Raji (cell line): ENCODE measurements around the gene NOXO1.

Source experiments
- POLR2A ChIP-seq: IDR thresholded peaks from 2 replicates; pipeline ENCODE4 v1.6.1; 2011; ENCODE audit warnings: low read depth, low read length, control low read depth; ENCODE audit not compliant: insufficient read depth

Gene NOXO1

DNA sequence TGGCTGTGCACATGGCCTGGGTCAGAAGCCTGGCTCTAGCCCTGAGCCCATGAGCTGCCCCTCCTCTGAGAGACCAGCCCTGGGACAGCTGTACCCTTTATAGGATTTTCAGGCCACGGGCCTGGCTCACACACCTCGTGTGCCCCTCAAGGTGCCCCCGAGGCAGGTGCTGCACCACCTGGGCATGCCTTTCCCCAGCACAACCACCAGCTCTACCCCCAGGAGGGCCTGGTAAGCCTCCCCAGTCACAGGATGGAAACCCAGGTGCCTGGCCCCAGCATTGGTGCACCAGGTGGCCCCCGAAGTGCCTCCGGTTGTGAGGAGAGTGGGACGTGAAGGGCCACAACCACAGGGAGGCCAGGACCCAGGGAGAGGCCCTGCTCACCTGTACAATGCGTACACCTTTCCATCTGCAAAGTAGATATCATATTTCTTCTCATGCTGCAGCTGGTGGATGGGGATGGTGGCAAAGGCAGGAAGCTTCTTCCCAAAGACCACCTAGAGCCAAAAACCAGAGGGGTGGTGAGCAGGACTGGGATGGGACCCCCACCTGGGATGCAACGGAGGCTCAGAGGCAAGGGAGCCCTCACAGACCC, 22.1 kb upstream of the NOXO1 start:
- TF ChIP-seq POLR2A, result no peak

DNA sequence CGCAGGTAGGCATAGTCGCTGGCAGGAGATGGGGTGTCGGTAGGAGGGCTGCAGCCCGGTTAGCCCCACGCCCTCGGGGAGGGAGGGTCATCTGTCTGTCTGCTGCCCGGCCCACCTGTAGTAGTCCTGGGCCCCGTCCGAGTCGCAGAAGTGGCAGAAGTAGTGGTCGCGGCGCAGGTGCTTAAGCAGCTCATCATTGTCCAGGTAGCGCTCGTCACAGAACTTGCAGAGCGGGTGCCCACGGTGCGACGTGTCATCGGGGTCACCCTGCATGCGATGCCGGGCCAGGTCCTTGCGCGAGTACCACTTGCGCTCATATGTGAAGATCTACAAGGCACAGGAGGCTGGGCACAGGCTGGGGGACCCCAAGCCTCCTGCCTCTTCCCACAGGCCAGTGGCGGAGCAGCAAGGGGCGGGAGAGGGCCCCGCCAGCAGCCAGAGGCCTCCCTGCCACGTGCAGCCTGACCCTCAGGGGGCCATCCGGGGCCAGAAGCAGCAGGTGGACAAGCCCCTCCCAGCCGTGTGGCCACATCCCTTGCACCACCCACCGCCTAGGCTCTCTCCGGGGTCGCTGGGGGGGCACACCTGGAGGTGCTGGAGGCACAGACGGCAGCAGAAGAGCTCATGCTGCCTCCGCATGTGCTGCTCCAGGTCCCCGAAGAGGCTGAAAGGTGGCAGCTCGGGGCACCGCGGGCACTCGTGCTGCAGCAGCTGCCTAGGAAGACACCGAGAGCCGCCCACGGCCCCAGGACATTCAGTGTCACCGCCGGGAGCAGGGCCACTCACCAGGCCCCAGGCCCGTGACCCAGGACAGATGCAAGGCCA, 21.3 kb upstream of the NOXO1 start:
- TF ChIP-seq POLR2A, result no peak

GRCh38 chr16:2001456-2002355, 20.4 kb upstream of the NOXO1 start:
- no peak for TF ChIP-seq POLR2A

DNA sequence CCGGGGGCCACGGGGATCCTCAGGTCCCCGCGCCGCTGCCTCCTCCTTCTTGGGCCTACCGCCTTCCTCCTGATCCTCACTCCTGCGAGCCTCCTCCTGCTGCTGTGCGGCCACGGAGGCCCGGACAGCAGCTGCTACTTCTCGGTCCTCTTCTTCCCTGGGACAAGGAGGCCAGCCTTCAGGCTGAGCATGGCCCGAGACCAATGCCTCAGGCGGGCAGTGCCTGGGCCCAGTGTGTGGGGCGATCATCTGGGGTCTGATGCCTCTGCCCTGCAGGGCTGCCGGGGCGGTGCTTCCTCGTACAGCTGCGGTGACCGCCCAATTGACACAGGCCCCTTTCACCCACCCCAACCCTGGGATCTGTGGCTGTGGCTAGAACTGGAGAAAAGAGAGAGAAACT, 19.8 kb upstream of the NOXO1 start:
- TF ChIP-seq POLR2A, result no peak

GRCh38 chr16:1999866-2000514, 18.7 kb upstream of the NOXO1 start:
- TF ChIP-seq POLR2A, result no peak

GRCh38 chr16:1998852-1999801, 17.9 kb upstream of the NOXO1 start:
- TF ChIP-seq POLR2A, result no peak

DNA sequence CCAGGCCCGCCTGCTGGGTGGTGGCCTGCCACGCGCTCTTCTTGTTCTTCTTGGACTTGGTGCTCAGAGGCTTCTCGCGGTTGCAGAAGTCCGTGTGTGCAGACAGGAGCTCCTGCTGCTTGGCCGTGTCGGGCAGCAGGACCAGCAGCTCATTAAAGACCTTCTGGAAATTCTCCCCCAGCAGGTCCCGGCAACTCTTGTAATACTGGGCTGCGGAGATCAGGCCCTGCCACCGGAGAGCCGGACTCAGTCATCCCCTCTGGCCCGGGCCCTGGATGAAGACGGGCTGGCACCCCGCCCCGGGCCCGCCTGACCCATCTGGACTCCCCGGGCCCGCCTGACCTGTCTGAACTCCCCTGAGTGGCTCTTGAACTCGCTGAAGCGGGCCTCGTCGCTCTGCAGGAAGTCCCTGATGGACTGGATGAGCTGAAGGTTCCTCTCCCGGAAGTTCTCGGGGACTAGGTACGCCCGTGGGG, 17.1 kb upstream of the NOXO1 start:
- TF ChIP-seq POLR2A, result no peak

- no peak for TF ChIP-seq POLR2A
Measured at GRCh38 chr16:1997494-1998359, 16.5 kb upstream of the NOXO1 start.

DNA sequence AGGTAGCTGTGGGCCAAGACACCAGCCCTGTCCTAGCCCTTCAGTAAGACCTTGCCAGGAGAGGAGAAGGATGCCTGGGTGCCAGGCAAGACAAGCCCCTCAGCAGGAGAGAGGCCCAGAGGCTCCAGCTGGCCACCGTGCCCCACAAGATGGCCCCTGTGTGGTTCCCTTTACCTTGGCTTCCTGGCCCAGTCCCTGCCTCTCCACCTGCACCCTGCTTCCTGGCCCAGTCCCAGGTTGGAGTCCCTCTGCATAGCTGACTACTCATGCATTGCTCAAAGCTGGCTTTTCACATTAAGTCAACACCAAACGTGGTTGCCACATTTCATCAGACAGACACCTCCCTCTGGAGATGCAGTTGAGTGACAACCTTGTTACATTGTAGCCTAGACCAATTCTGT, 12.5 kb upstream of the NOXO1 start:
- TF ChIP-seq POLR2A, result peak; percentile 25; the same call in 1 of the 2 replicates

DNA sequence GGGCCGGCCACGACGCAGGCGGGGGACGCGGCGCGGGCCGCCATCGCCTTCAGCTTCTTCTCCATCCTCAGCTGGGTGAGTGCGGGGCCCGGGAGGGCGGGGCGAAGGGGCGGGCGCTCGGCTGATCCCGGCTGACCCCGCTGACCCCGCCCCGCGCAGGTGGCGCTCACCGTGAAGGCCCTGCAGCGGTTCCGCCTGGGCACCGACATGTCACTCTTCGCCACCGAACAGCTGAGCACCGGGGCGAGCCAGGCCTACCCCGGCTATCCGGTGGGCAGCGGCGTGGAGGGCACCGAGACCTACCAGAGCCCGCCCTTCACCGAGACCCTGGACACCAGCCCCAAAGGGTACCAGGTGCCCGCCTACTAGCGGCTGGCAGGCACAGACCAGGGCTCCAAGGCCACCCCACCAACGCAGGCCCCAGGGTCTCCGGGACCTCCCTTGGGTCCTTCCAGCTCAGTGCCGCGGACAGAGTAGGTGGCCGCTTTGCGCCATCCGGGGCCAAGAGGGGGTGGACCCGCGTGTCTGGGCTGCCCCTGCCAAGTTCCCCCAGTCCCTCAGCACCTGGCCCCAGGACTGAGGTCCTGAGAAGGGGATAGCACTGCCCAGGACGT, 11.5 kb upstream of the NOXO1 start:
- TF ChIP-seq POLR2A, result no peak

DNA sequence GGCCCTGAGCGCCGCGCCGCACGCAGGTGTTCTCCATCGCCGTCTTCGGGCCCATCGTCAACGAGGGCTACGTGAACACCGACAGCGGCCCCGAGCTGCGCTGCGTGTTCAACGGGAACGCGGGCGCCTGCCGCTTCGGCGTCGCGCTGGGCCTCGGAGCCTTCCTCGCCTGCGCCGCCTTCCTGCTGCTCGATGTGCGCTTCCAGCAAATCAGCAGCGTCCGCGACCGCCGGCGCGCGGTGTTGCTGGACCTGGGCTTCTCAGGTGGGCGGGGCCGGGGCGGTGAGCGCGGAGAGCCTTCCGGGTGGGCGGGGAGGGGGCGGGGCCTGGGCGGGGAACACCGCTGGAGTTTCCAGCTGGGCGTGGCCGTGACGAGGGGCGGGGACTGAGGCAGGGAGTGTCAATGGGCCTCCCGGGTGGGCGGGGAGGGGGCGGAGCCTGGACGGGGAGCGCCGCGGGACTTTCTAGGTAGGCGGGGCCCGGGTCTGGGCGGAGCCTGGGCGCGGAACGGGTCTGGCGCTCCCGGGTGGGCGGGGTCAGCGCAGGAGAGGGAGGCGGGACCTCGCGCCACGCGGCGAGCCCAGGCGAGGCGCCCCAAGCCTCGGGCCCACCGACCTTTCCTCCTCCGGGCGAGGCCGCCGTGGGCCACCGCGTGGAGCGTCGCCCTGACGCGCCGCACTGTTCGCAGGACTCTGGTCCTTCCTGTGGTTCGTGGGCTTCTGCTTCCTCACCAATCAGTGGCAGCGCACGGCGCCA, 10.9 kb upstream of the NOXO1 start:
- TF ChIP-seq POLR2A, result peak; percentile 63

GRCh38 chr16:1991588-1991947, 10.3 kb upstream of the NOXO1 start:
- no peak for TF ChIP-seq POLR2A
